ENCODE measurements around the gene HNRNPC. TPM values are rescaled to one million over a fixed set of nuclear protein-coding genes. Genes with fewer than 3 reads are reported as not detected.

HNRNPC gene
- total RNA-seq, 4 donors from 2014 or later: 260 to 396 (median 292) TPM

DNA sequence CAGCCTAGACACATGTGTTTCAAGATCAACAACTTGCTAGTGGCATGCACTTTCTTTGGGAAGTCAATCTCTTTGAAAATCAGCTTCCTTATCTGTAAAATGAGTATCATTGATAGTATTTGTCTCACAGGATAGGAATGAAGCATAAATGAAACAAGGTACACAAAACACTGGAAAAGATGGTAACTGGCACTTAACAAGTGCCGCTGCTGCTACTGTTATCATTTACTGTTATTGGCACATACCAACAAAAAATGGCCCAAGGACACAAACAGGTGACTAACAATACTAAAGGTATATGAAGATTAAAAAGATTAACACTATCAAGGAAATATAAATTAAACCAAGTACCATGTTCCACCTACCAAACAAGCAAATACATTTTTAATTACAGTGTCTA is 20.9 kb downstream of the HNRNPC start:
- no peaks in the 10 kb centered on the region for H3K27me3 ChIP-seq
- no peak overlapping the region for H3K4me3 ChIP-seq
- TF ChIP-seq, protein P1, sequence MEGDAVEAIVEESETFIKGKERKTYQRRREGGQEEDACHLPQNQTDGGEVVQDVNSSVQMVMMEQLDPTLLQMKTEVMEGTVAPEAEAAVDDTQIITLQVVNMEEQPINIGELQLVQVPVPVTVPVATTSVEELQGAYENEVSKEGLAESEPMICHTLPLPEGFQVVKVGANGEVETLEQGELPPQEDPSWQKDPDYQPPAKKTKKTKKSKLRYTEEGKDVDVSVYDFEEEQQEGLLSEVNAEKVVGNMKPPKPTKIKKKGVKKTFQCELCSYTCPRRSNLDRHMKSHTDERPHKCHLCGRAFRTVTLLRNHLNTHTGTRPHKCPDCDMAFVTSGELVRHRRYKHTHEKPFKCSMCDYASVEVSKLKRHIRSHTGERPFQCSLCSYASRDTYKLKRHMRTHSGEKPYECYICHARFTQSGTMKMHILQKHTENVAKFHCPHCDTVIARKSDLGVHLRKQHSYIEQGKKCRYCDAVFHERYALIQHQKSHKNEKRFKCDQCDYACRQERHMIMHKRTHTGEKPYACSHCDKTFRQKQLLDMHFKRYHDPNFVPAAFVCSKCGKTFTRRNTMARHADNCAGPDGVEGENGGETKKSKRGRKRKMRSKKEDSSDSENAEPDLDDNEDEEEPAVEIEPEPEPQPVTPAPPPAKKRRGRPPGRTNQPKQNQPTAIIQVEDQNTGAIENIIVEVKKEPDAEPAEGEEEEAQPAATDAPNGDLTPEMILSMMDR (IDR thresholded peaks at IDR 0.05): no peak
- no peak for TF ChIP-seq POLR2A (IDR thresholded peaks at IDR 0.05; ENCODE audit: low read depth)
- TF ChIP-seq EP300 (IDR thresholded peaks at IDR 0.05): no peak
- TF ChIP-seq POLR2AphosphoS5 (IDR thresholded peaks at IDR 0.05): no peak
- intact Hi-C loops (cut with DNase I): no loop called here
- H3K9me3 ChIP-seq: no peaks in the 10 kb centered on the region
- DNase-seq (ENCODE audit: extremely low spot score): no peak
- H3K27ac ChIP-seq (replicated peaks in 1 of 4): no peak overlapping the region
- WGBS: 94% methylated on average over 1 of the region's 1 CpG
- peaks cover 17 to 70% (median 48%) of the 10 kb centered on the region in 4 donors for H3K36me3 ChIP-seq
- peaks cover 12 to 77% (median 55%) of the 10 kb centered on the region in 4 donors for H3K4me1 ChIP-seq

DNA sequence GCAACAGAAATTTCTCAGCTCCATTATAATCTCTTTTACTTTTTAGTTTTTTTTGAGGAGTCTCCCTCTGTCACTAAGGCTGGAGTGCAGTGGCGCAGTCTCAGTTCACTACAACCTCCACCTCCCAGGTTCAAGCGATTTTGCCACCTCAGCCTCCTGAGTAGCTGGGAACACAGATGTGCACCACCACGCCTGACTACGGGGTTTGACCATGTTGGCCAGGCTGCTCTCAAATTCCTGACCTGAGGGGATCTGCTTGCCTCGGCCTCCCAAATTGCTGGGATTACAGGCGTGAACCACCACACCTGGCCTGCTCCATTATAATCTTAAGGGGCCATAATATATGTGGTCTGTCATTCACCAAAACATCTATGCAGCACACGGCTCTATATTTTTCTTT is 23.4 kb downstream of the HNRNPC start:
- peaks cover 10 to 58% (median 44%) of the 10 kb centered on the region in 4 donors for H3K36me3 ChIP-seq
- TF ChIP-seq POLR2AphosphoS5 (IDR thresholded peaks at IDR 0.05) (no peak), POLR2A (IDR thresholded peaks at IDR 0.05; ENCODE audit: low read depth) (no peak), EP300 (IDR thresholded peaks at IDR 0.05) (no peak)
- TF ChIP-seq, protein P1 (IDR thresholded peaks at IDR 0.05): no peak
- no peaks in the 10 kb centered on the region for H3K9me3 ChIP-seq
- H3K4me3 ChIP-seq: no peak overlapping the region
- 92% methylated on average over 5 of the region's 7 CpGs for whole genome bisulfite sequencing
- no peak overlapping the region for H3K27ac ChIP-seq (replicated peaks in 1 of 4)
- intact Hi-C loops (cut with DNase I): no loop called here
- DNase-seq (ENCODE audit: extremely low spot score): no peak
- peaks cover 21 to 81% (median 69%) of the 10 kb centered on the region in 4 donors for H3K4me1 ChIP-seq
- H3K27me3 ChIP-seq: no peaks in the 10 kb centered on the region

DNA sequence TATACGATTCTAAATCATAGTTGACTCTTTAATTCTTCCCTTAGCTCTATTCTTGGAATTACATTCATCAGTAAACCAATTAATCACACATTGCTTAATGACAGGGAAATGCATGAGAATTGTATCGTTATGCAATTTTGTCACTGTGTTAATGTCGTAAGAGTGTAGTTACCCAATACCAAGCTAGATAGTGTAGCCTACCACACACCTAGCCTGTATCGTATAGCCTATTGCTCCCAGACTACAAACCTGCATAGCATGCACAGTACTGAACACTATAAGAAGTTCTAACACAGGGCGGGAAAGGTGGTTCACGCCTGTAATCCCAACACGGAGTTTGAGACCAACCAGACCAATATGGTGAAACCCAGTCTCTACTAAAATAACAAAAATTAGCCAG is 24.7 kb downstream of the HNRNPC start:
- no peaks in the 10 kb centered on the region for H3K27me3 ChIP-seq
- TF ChIP-seq POLR2AphosphoS5 (IDR thresholded peaks at IDR 0.05): peak in 1 of 2 donors; percentile 38
- TF ChIP-seq, protein P1 (IDR thresholded peaks at IDR 0.05): no peak
- DNase-seq (ENCODE audit: extremely low spot score): no peak
- intact Hi-C loops (cut with DNase I): no loop called here
- H3K4me1 ChIP-seq: peaks cover 29 to 90% (median 82%) of the 10 kb centered on the region in 4 donors
- no peaks in the 10 kb centered on the region for H3K9me3 ChIP-seq
- WGBS: 82% methylated on average over 7 of the region's 7 CpGs
- no peak overlapping the region for H3K4me3 ChIP-seq
- H3K27ac ChIP-seq (replicated peaks in 1 of 4): no peak overlapping the region
- H3K36me3 ChIP-seq: peaks cover 0 to 47% (median 35%) of the 10 kb centered on the region in 4 donors

DNA sequence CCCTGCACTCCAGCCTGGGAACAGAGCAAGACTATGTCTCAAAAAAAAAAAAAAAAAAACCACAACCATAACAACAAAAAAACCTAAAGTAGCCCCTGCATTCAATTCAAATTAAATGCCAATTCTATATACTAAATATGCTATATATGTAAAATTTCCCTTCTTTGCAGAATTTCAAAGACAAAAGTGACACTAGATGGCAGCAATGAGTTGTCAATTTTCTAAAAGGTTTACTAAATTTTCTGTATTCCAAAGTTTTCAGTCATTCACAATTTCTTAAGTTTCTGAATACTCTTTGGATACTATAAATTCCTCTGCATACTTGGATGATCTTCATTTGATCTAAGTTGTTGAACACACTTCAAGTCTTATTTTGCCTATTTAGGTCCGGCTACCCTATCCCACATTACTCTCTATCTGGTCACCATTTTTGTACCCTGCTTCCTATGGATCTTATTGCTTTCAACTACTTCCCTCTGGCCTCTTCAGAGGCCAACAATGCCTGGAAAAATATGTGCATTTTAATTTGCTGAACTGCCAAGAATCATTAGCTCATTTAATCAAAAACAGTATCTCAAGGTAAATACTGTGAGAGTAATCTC is 27.9 kb downstream of the HNRNPC start:
- peaks cover 37 to 98% (median 87%) of the 10 kb centered on the region in 4 donors for H3K4me1 ChIP-seq

More for the DNA sequence above, 27.9 kb downstream of the HNRNPC start:
- no peaks in the 10 kb centered on the region for H3K9me3 ChIP-seq
- TF ChIP-seq EP300 (IDR thresholded peaks at IDR 0.05): no peak
- TF ChIP-seq, protein P1 (IDR thresholded peaks at IDR 0.05): peak; percentile 30 to 50 (median 38)
- TF ChIP-seq POLR2AphosphoS5 (IDR thresholded peaks at IDR 0.05): no peak
- no peak for TF ChIP-seq POLR2A (IDR thresholded peaks at IDR 0.05; ENCODE audit: low read depth)
- intact Hi-C loops (cut with DNase I): no loop called here
- WGBS: 90% methylated on average over 1 of the region's 1 CpG
- no peak for DNase-seq (ENCODE audit: extremely low spot score)
- no peak overlapping the region for H3K4me3 ChIP-seq
- H3K27me3 ChIP-seq: no peaks in the 10 kb centered on the region
- H3K36me3 ChIP-seq: peaks cover 0 to 43% (median 32%) of the 10 kb centered on the region in 4 donors
- no peak overlapping the region for H3K27ac ChIP-seq (replicated peaks in 1 of 4)

Data from esophagus muscularis mucosa (tissue), 4 donors.